NCI-H1417 treated with DMSO at 0.1 percent for 48 hours (cell line): Measurements from ENCODE around the gene NKX2-1.
"Not testable (repeated sequence)": the region's sequence is repeated elsewhere in the genome, so short reads cannot be mapped to it uniquely, and the experiment has no call there.

Experiments
- DNase-seq: peaks from one replicate; lab custom pipeline; 2025; lab: John Stamatoyannopoulos, UW

Gene NKX2-1

GRCh38 chr14:36505892-36506731 is 13.9 kb downstream of the NKX2-1 start:
- DNase-seq = no peak

DNA sequence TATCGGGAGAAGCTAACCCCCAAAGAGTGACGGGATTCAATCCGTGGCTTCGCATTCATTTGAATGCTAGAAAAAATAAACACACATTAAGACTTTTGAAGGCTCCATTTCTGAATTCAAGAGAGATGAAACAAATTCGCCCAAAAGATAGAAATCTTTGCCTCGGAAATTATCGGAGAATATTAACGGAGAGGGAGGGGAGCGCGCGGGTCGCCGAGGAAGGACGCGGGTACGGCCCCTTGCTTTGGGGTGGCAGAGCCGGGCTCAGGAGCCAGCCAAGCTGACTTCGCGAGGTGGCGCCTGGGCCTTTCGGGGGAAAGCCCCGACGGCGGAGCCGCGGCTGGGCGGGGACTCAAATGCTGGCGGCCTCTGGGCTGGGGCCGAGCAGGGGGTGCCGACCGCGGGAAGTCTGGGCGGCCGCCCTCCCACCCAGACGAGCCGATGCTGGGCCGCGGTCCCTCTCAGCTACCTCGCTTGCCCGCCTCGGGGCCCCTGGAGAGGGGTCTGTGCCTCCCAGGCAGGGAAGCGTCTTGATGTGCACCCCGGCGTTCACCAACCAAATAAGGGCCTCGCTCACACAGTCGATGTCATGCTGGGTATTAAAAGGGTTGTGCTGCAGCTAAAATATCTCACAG is 14.7 kb downstream of the NKX2-1 start:
- DNase-seq = no peak

DNA sequence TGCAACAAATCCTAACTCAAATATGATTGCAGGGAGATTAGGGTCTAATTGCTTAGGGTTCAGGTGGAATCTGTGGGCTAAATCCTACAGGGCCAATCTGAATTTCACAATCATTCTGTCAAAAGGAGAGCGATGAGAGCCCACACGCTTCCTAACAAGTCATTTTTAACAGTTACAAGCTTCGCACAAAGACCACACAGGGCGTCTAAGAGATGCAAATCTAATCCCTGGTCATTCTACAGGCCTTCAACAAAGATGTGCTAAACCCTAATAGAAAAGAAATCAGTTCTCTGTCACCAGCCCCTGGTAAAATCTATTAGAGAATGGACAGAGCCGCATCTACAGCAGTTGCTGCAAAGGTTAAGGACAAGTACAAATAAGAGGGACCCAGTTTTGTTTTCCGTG is 15.3 kb downstream of the NKX2-1 start:
- no peak for DNase-seq

GRCh38 chr14:36503771-36504741 is 16.0 kb downstream of the NKX2-1 start:
- no peak for DNase-seq

GRCh38 chr14:36502558-36503508 is 17.2 kb downstream of the NKX2-1 start:
- DNase-seq = peak; percentile 48

- no peak for DNase-seq
Observed at GRCh38 chr14:36498938-36499337, 21.1 kb downstream of the NKX2-1 start.

- DNase-seq = no peak
Observed at GRCh38 chr14:36496346-36496745, 23.7 kb downstream of the NKX2-1 start.

GRCh38 chr14:36495666-36496065 is 24.4 kb downstream of the NKX2-1 start:
- DNase-seq = no peak

DNA sequence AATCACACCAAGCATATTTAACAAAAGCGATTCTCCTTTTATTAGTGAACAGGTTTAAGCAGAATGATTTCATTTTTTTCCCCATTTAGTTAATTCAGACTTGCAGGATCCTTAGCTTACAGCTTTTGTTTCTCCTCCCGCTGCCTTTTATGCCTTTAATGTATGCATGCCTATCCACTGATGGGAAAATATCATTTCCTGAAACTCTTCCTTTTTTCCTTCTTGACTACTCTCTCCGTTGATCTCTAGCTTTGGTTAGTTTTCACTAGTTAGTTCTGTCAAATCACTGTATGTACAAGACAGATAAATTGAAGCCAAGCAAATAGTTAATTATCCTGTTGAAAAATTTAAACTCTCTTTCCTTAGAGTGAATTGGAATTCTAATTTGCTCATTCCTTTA is 26.3 kb downstream of the NKX2-1 start:
- DNase-seq = no peak

DNA sequence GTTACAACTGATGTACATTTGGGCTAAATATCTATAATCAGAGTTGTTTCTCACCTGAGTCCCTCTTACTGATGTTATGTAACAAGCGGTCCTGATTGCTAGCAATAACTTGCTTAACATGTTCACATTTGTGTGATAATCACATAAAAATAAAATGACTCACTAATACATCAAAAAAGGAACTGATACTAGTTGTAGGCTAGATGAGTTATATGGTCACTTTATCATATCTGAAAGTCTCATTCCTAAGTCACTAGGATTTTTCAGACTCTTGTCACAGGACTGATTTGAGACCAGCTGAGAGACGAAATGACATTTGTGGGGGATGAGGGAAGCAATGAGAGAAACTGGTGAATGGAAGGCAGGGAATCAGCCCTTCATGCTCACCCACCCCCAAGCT is 34.3 kb downstream of the NKX2-1 start:
- no peak for DNase-seq

DNA sequence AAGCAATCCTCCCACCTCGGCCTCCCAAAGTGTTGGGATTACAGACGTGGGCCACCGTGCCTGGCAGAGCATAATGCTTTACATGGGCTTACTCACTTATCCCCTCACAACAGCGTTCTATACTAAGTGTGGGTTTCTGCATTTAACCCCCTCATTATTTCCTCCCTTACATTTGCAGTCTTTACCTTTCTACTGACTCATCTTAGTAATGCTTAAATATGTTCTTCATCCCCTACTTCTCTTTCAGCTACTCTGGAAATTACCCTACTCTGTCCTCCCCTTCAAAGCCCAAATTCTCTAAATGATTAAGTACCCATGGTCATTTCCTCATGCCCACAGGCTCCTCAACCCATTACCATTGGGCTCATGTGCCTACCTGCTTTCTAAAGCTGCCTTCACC is 40.7 kb downstream of the NKX2-1 start:
- DNase-seq = no peak

- no peak for DNase-seq
Observed at GRCh38 chr14:36478782-36479181, 41.2 kb downstream of the NKX2-1 start.

DNA sequence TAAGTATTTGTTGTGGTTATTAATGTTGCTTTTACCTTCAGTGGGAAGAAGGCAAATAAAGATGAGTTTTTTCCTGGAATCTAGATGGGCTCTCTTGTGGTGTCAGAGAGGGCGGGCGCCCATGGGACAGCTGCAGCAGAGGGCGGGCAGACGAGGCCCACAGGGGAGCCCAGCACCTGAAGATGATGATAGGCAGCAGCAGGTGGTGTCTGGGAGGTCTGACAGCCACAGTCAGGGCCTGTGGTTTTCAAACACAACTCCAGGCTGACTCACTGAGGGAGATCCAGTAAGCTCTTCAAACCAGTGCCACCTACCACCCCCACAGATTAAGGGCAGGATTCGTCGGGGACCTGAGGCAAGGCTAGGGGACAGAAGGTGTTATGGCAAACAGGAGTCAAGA is 42.8 kb downstream of the NKX2-1 start:
- DNase-seq = peak; percentile 55

- DNase-seq = not testable (repeated sequence)
Observed at GRCh38 chr14:36476061-36476460, 44.0 kb downstream of the NKX2-1 start.

GRCh38 chr14:36474593-36474992 is 45.4 kb downstream of the NKX2-1 start:
- DNase-seq = no peak

- no peak for DNase-seq
Observed at GRCh38 chr14:36471431-36471830, 48.6 kb downstream of the NKX2-1 start.

DNA sequence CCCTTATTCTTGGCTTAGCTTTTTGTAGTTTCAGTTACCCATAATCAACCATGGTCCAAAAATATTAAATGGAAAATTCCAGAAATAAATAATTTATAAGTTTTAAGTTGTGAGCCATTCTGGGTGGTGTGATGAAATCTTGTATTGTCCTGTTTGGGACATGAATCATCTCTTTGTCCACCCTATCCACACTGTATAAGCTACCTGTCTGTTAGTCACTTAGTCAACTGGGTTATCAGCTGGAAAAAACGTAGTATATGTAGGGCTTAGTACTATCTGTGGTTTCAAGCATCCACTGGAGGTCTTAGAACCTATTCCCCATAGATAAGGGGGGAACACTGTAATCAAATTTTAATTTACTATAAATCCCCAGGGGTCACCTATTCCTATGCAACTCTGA is 52.7 kb downstream of the NKX2-1 start:
- DNase-seq = no peak
